Measurements from ENCODE around the gene PRELID1.

The PRELID1 gene

DNA sequence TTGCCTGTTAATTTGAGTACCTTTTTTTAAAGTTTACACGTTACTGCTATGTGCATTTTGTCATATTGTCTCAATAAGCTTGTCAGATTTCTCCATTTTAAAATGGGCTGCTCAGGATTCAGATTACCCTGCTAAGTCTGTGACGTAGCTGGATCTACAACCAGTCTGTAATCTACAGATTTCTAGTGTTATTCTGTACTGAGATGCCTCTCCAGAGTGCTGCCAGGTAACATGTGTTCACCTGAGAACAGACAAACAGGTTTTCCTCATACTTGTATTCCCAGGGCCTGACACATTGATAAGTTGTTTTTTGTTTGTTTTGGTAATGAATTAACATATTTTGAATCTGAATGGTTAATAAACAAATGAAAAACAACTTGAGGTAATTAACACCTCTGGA lies 15.4 kb upstream of the PRELID1 start:
- DNase-seq (ENCODE audit: low spot score in 2 of 2), result no peak
- Mint-ChIP-seq H3K36me3 (ENCODE audit: insufficient read depth) (peaks cover 65% of the 10 kb centered on the region), H3K27me3 (no peaks in the 10 kb centered on the region), H3K4me3 (no peak overlapping the region), H3K27ac (ENCODE audit: low read depth) (no peak overlapping the region), H3K9me3 (no peaks in the 10 kb centered on the region), H3K4me1 (no peaks in the 10 kb centered on the region)
- no peak for ATAC-seq (replicated peaks; ENCODE audit: extremely low read depth, poor library complexity, severe bottlenecking)

- ATAC-seq (replicated peaks; ENCODE audit: extremely low read depth, poor library complexity, severe bottlenecking), result no peak
- Mint-ChIP-seq H3K27me3 (no peaks in the 10 kb centered on the region), H3K9me3 (no peaks in the 10 kb centered on the region), H3K27ac (ENCODE audit: low read depth) (no peak overlapping the region), H3K36me3 (ENCODE audit: insufficient read depth) (peaks cover 58% of the 10 kb centered on the region), H3K4me3 (no peak overlapping the region), H3K4me1 (peaks cover 9% of the 10 kb centered on the region)
- DNase-seq (ENCODE audit: low spot score in 2 of 2), result no peak
Observed at GRCh38 chr5:177290816-177291596, 12.6 kb upstream of the PRELID1 start.

GRCh38 chr5:177291735-177292134 lies 11.9 kb upstream of the PRELID1 start:
- ATAC-seq (replicated peaks; ENCODE audit: extremely low read depth, poor library complexity, severe bottlenecking) (no peak), DNase-seq (ENCODE audit: low spot score in 2 of 2) (no peak)
- H3K9me3 Mint-ChIP-seq, result no peaks in the 10 kb centered on the region
- H3K36me3 Mint-ChIP-seq (ENCODE audit: insufficient read depth), result peaks cover 53% of the 10 kb centered on the region
- peaks cover 16% of the 10 kb centered on the region for H3K4me1 Mint-ChIP-seq
- no peak overlapping the region for H3K4me3 Mint-ChIP-seq
- no peak overlapping the region for H3K27ac Mint-ChIP-seq (ENCODE audit: low read depth)
- H3K27me3 Mint-ChIP-seq, result no peaks in the 10 kb centered on the region

- H3K36me3 Mint-ChIP-seq (ENCODE audit: insufficient read depth), result peaks cover 44% of the 10 kb centered on the region
- no peak for ATAC-seq (replicated peaks; ENCODE audit: extremely low read depth, poor library complexity, severe bottlenecking)
- no peaks in the 10 kb centered on the region for H3K9me3 Mint-ChIP-seq
- no peaks in the 10 kb centered on the region for H3K27me3 Mint-ChIP-seq
- no peak overlapping the region for H3K27ac Mint-ChIP-seq (ENCODE audit: low read depth)
- DNase-seq (ENCODE audit: low spot score in 2 of 2), result no peak
- no peak overlapping the region for H3K4me3 Mint-ChIP-seq
- peaks cover 26% of the 10 kb centered on the region for H3K4me1 Mint-ChIP-seq
Observed at GRCh38 chr5:177293819-177294581, 9.6 kb upstream of the PRELID1 start.

GRCh38 chr5:177294632-177295031 lies 9.0 kb upstream of the PRELID1 start:
- H3K27me3 Mint-ChIP-seq, result no peaks in the 10 kb centered on the region
- no peak overlapping the region for H3K4me3 Mint-ChIP-seq
- H3K36me3 Mint-ChIP-seq (ENCODE audit: insufficient read depth), result peaks cover 40% of the 10 kb centered on the region
- DNase-seq (ENCODE audit: low spot score in 2 of 2) (no peak), ATAC-seq (replicated peaks; ENCODE audit: extremely low read depth, poor library complexity, severe bottlenecking) (no peak)
- no peak overlapping the region for H3K27ac Mint-ChIP-seq (ENCODE audit: low read depth)
- no peaks in the 10 kb centered on the region for H3K9me3 Mint-ChIP-seq
- peaks cover 32% of the 10 kb centered on the region for H3K4me1 Mint-ChIP-seq

DNA sequence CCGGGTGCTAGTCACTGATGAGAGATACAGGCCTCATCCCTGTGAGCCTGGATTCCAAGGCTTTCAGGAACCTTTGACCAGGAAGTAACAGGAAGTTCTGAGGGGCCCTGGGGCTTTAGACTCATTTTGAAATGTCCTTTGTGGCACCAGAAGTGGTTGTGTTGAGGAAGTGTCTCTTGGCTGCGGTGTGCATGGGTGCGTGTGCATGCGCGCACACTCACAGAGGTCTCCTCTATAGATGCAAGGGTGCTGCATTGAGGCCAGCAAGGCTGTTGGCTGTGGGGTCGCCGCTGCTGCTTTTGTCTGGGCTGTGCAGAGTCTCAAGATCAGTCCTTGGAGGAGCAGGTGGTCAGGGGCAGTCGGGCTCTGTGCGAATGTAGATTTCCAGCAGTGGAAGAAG lies 7.7 kb upstream of the PRELID1 start:
- Mint-ChIP-seq H3K4me3 (peak overlapping the region; percentile 9), H3K27me3 (no peaks in the 10 kb centered on the region), H3K27ac (ENCODE audit: low read depth) (peak overlapping the region; percentile 59), H3K36me3 (ENCODE audit: insufficient read depth) (peaks cover 37% of the 10 kb centered on the region), H3K9me3 (no peaks in the 10 kb centered on the region), H3K4me1 (peaks cover 45% of the 10 kb centered on the region)
- ATAC-seq (replicated peaks; ENCODE audit: extremely low read depth, poor library complexity, severe bottlenecking) (no peak), DNase-seq (ENCODE audit: low spot score in 2 of 2) (no peak)

DNA sequence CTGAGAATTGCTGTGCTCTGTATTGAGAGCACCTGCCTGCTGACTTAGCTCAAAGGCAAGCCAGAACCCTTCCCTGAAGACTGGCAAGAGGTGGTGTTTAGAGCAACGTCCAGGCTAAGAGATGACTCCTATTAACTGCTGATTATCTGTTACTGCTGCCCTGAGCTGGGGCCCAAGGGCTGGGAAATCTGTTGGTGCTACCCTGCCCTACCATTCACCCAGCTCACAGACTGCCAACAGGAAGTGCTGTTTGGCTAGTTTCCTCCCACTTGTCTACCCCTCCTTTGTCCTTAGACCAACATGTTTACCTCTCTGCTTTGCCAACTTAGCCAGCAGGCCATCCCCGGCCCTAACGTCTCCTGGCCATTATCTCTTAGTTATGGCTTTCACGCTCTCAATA lies 7.0 kb upstream of the PRELID1 start:
- ATAC-seq (replicated peaks; ENCODE audit: extremely low read depth, poor library complexity, severe bottlenecking), result no peak
- Mint-ChIP-seq H3K4me3 (peak overlapping the region; percentile 6), H3K9me3 (no peaks in the 10 kb centered on the region), H3K4me1 (peaks cover 50% of the 10 kb centered on the region), H3K27ac (ENCODE audit: low read depth) (peak overlapping the region; percentile 61), H3K36me3 (ENCODE audit: insufficient read depth) (peaks cover 35% of the 10 kb centered on the region), H3K27me3 (no peaks in the 10 kb centered on the region)
- DNase-seq (ENCODE audit: low spot score in 2 of 2), result no peak

DNA sequence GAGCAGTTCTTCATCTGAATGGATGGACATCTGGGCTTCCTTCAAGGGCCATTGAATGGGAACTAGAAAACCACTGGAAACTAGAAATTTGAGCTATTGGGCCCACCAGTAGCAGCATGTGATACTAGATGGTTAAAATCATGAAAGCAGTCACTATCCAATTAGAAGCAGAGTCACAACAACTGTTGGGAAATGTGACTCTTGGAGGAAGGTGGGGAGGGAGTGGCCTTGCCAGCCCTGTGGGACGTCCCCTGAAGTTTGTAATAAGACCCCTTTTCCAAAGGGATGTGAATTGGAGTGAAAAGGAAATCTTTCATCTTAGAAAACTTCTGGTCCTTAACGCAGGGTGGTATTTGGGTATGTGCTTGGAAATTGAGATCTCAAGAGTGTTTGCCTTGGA lies 5.7 kb upstream of the PRELID1 start:
- ATAC-seq (replicated peaks; ENCODE audit: extremely low read depth, poor library complexity, severe bottlenecking) (no peak), DNase-seq (ENCODE audit: low spot score in 2 of 2) (no peak)
- Mint-ChIP-seq H3K27me3 (no peaks in the 10 kb centered on the region), H3K27ac (ENCODE audit: low read depth) (no peak overlapping the region), H3K4me1 (peaks cover 63% of the 10 kb centered on the region), H3K36me3 (ENCODE audit: insufficient read depth) (peaks cover 27% of the 10 kb centered on the region), H3K9me3 (no peaks in the 10 kb centered on the region), H3K4me3 (no peak overlapping the region)

- Mint-ChIP-seq H3K36me3 (ENCODE audit: insufficient read depth) (peaks cover 26% of the 10 kb centered on the region), H3K9me3 (no peaks in the 10 kb centered on the region), H3K4me1 (peaks cover 76% of the 10 kb centered on the region), H3K4me3 (peak overlapping the region; percentile 73), H3K27me3 (no peaks in the 10 kb centered on the region), H3K27ac (ENCODE audit: low read depth) (peak overlapping the region; percentile 91)
- DNase-seq (ENCODE audit: low spot score in 2 of 2) (no peak), ATAC-seq (replicated peaks; ENCODE audit: extremely low read depth, poor library complexity, severe bottlenecking) (no peak)
Observed at GRCh38 chr5:177299697-177300096, 3.9 kb upstream of the PRELID1 start.

DNA sequence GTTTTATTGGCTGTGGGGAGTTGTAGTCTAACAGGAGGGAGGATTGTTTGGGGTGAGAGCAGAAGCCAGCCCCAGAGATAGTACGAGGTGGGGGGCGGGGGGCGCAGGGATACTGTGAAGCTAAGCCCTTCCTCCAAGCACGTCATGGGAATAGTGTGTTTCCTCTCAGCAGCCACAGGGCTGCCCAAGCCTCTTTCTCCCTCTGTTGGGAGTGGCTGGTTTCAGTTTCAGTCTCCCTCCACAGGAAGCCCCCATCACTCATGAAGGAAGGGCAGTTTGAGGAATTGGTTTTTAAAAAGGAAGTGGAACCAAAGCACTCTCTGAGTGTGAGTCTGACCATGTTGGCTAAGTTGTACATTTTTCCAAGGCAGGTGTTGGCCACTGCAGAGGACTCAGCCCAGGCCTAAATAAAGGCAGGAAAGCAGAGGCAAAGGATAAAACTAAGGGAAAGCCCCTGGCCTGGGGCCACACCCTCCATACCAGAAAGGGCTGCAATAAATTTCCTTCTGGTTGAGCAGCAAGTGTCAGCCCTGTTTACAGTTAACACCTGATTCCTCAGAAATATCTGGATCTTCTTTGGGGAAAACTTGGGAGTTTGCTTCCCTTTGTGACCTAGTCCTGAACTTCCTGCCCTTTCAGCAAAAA lies 3.2 kb upstream of the PRELID1 start:
- Mint-ChIP-seq H3K27ac (ENCODE audit: low read depth) (peak overlapping the region; percentile 91), H3K36me3 (ENCODE audit: insufficient read depth) (peaks cover 29% of the 10 kb centered on the region), H3K9me3 (no peaks in the 10 kb centered on the region), H3K4me3 (peak overlapping the region; percentile 73), H3K27me3 (no peaks in the 10 kb centered on the region), H3K4me1 (peaks cover 81% of the 10 kb centered on the region)
- DNase-seq (ENCODE audit: low spot score in 2 of 2) (peak in 1 of 2 donors; percentile 60), ATAC-seq (replicated peaks; ENCODE audit: extremely low read depth, poor library complexity, severe bottlenecking) (peak; percentile 68)

DNA sequence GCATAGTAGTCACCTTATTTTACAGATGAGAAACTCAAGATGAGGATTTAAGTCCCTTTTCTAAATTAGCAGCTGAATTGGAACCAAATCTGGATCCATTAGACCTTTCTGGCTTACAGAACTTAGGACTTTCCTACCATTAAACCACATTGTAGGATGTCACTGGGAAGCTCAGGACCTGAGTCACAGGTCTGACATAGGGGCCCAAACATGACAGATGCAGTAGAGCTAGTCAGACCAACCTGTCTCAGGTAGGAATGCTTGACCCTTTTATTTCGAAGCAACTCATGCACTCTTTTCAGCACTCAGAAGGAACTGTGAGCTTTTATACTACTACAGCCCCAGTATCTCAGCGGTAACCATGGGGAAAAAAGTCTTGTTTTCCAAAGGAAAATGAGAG lies 2.6 kb upstream of the PRELID1 start:
- ATAC-seq (replicated peaks; ENCODE audit: extremely low read depth, poor library complexity, severe bottlenecking), result no peak
- DNase-seq (ENCODE audit: low spot score in 2 of 2), result no peak
- Mint-ChIP-seq H3K9me3 (no peaks in the 10 kb centered on the region), H3K4me1 (peaks cover 81% of the 10 kb centered on the region), H3K36me3 (ENCODE audit: insufficient read depth) (peaks cover 31% of the 10 kb centered on the region), H3K27me3 (no peaks in the 10 kb centered on the region), H3K27ac (ENCODE audit: low read depth) (peak overlapping the region; percentile 91), H3K4me3 (peak overlapping the region; percentile 73)

GRCh38 chr5:177301503-177302165 lies 2.0 kb upstream of the PRELID1 start:
- H3K36me3 Mint-ChIP-seq (ENCODE audit: insufficient read depth), result peaks cover 33% of the 10 kb centered on the region

More at GRCh38 chr5:177301503-177302165, 2.0 kb upstream of the PRELID1 start:
- DNase-seq (ENCODE audit: low spot score in 2 of 2) (no peak), ATAC-seq (replicated peaks; ENCODE audit: extremely low read depth, poor library complexity, severe bottlenecking) (no peak)
- H3K27me3 Mint-ChIP-seq, result no peaks in the 10 kb centered on the region
- H3K27ac Mint-ChIP-seq (ENCODE audit: low read depth), result peak overlapping the region; percentile 91
- no peaks in the 10 kb centered on the region for H3K9me3 Mint-ChIP-seq
- H3K4me3 Mint-ChIP-seq, result peak overlapping the region; percentile 87
- peaks cover 79% of the 10 kb centered on the region for H3K4me1 Mint-ChIP-seq

All from central memory CD8-positive, alpha-beta T cell (primary cell).